Upper lobe of left lung (tissue), 6 donors: ENCODE measurements around the gene HERC3. TPM values are rescaled to one million over a fixed set of nuclear protein-coding genes. Genes with fewer than 3 reads are reported as not detected.

ENCODE experiments used
- ATAC-seq, 2 donors: fragments of 200-7000 bp; cut with Tn5 transposase; one replicate each; pipeline ENCODE4 v1.9.1; 2022; ENCODE audit warnings: mild to moderate bottlenecking in 2 of 2, moderate library complexity in 2 of 2; ENCODE audit not compliant: low FRiP score in 2 of 2
- DNase-seq, 2 donors: peaks; one replicate each; pipeline ENCODE4 v3.0.0-alpha.2; 2019 to 2020
- H3K27ac ChIP-seq, 4 donors: fragments of 200-600 bp; sonication (generic); one replicate each; pipeline ENCODE4 v1.5.1; 2016 to 2019
- H3K27me3 ChIP-seq, 4 donors: fragments of 200-600 bp; sonication (generic); one replicate each; pipeline ENCODE4 v1.5.1; 2017 to 2019
- H3K36me3 ChIP-seq, 4 donors: fragments of 200-600 bp; sonication (generic); one replicate each; pipeline ENCODE4 v1.5.1; 2016 to 2019
- H3K4me1 ChIP-seq, 4 donors: fragments of 200-600 bp; sonication (generic); one replicate each; pipeline ENCODE4 v1.5.1; 2018 to 2019
- H3K4me3 ChIP-seq, 4 donors: fragments of 200-600 bp; sonication (generic); one replicate each; pipeline ENCODE4 v1.5.1; 2017 to 2019; ENCODE audit warnings: mild to moderate bottlenecking in 2 of 4, moderate library complexity in 1 of 4
- H3K9me3 ChIP-seq, 4 donors: fragments of 200-600 bp; sonication (generic); one replicate each; pipeline ENCODE4 v1.5.1; 2018 to 2019
- CTCF ChIP-seq, 6 experiments: fragments of 450-650 bp in 4 of 6; fragments of 200-600 bp in 2 of 6; sonication (generic) in 2 of 6; IDR thresholded peaks; one replicate each; pipeline ENCODE4 v1.5.1; 2016 to 2019; ENCODE audit warnings: antibody characterized with exemption in 6 of 6
- EP300 ChIP-seq, 4 donors: sonication (generic); formaldehyde crosslinking; IDR thresholded peaks; one replicate each; pipeline ENCODE4 v1.5.1; 2017; ENCODE audit warnings: antibody characterized with exemption in 4 of 4, control low read depth in 2 of 4
- POLR2A ChIP-seq, 4 donors: fragments of 450-650 bp; IDR thresholded peaks; one replicate each; pipeline ENCODE4 v1.5.1; 2016 to 2017; ENCODE audit warnings: antibody characterized with exemption in 4 of 4, mild to moderate bottlenecking in 2 of 4
- POLR2AphosphoS5 ChIP-seq, 2 donors: sonication (generic); formaldehyde crosslinking; IDR thresholded peaks; one replicate each; pipeline ENCODE4 v1.5.1; 2017; ENCODE audit warnings: antibody characterized with exemption in 2 of 2
- WGBS, 2 donors: methylation state at CpG; one replicate each; pipeline ENCODE4 v1.1.5; 2017 to 2018; 5-methylcytosine and 5-hydroxymethylcytosine counted together
- total RNA-seq, 6 donors: library from RNA; depleted of rRNA in 4 of 6; stranded (reverse); fragments of >200 nt in 4 of 6; gene quantifications; one replicate each; pipeline versions ENCODE4 v1.1.0 to v1.2.1, GENCODE V29; 2016 to 2021
- donor health status: DM: no; HTN: no; CAD: no; lungs with moderate emphysema.
- donor health status: DM: no; HTN: yes; CAD: no; lungs with severe emphysema.

The HERC3 gene
- total RNA-seq: 100 to 1,000 TPM in 1 of 6 donors, 10 to 100 TPM in 5; 37.5 to 103 (median 49.7) TPM

DNA sequence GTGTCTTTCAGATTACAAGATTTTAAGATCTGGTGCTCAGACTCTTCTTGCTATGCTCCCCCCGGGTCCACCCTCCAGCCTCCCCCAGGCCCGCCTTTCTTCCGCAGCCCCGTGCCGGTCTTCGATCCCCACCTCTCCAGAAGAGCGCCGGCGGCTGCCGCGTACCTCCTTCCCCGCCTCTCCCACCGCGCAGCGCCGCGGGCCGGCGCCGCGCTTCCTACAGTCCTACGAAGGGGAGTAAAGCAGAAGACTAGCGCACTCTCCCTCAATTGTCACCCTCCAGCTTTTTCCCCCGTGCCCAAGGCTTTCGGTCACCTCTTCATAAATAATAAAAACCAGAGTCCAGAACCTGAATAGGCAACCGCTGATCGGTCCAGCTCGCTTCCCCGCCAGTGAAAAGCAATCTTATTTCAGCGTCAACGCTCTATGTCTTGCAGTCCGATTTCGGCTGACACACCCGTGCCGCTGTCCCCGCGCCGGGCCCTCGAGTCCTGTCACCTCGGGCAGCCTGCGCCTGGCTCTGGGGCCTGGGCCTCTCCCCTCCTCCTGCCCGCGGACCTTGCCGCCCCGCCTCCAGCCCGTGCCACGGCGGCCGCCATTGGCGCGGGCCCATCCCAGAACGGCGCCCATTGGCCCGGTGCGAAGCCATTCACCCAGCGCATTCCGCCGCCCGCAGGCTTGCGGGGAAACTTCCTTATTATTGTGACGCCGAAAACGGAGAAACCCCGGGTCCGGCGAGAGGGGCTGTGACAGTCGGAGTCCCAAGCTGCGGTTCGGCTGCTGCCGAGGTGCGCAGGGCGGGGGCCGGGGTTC lies at the start of gene HERC3:
Gene HERC3 (plus strand): TSS at position 694 of the 813 bp plus-strand sequence. CDS start 13,344 bp downstream, outside the sequence.
- 0% methylated on average over 37 to 64 of the region's 73 CpGs for WGBS, 2 donors
- TF ChIP-seq POLR2AphosphoS5 (IDR thresholded peaks at IDR 0.05) (peak; percentile 82 to 86), EP300 (IDR thresholded peaks at IDR 0.05) (no peak), POLR2A (IDR thresholded peaks at IDR 0.05) (peak in 3 of 4 donors; percentile 23 to 71 (median 40)), CTCF (IDR thresholded peaks at IDR 0.05) (peak in 4 of 6 experiments; percentile 25 to 41 (median 39))
- H3K9me3 ChIP-seq: no peaks in the 10 kb centered on the region
- H3K27ac ChIP-seq: peak within 1 kb of the TSS; percentile 94 to 97 (median 96)
- DNase-seq (peak; percentile 95 to 98), ATAC-seq (peak; percentile 99)
- H3K36me3 ChIP-seq: peaks cover 0 to 15% (median 3%) of the 10 kb centered on the region in 4 donors
- H3K4me3 ChIP-seq: peak within 1 kb of the TSS; percentile 83 to 97 (median 96)
- H3K4me1 ChIP-seq: peaks cover 10 to 29% (median 14%) of the 10 kb centered on the region in 4 donors
- no peaks in the 10 kb centered on the region for H3K27me3 ChIP-seq

DNA sequence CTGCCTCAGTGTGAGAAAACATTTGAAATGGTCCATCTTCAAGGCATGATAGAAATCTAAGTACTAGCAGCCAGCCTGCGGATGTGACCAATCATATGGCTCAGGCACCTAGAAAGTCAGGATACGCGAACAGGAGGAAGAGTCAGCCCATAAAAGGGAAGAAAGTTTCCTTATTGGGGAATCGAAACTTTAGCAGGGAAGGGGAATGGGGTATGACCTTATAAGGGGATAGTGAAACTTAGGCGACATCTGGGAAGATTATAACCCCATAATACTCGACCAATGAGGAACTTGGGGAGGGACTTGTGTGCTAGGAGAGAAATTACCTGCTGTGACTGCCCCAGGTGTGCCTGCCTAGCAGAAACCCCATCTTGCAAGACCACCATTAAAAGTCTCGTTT lies 42.5 kb upstream of the HERC3 start:
- DNase-seq: no peak
- no peaks in the 10 kb centered on the region for H3K9me3 ChIP-seq
- no peak overlapping the region for H3K4me3 ChIP-seq
- H3K36me3 ChIP-seq: no peaks in the 10 kb centered on the region
- ATAC-seq: no peak
- H3K27ac ChIP-seq: no peak overlapping the region
- no peaks in the 10 kb centered on the region for H3K27me3 ChIP-seq
- TF ChIP-seq CTCF (IDR thresholded peaks at IDR 0.05) (no peak), EP300 (IDR thresholded peaks at IDR 0.05) (no peak), POLR2AphosphoS5 (IDR thresholded peaks at IDR 0.05) (no peak), POLR2A (IDR thresholded peaks at IDR 0.05) (no peak)
- whole genome bisulfite sequencing, 2 donors: 82 to 88% methylated on average over 7 of the region's 7 CpGs
- no peaks in the 10 kb centered on the region for H3K4me1 ChIP-seq

- H3K9me3 ChIP-seq: no peaks in the 10 kb centered on the region
- TF ChIP-seq CTCF (IDR thresholded peaks at IDR 0.05): no peak
- TF ChIP-seq EP300 (IDR thresholded peaks at IDR 0.05): no peak
- no peak for TF ChIP-seq POLR2AphosphoS5 (IDR thresholded peaks at IDR 0.05)
- no peak for TF ChIP-seq POLR2A (IDR thresholded peaks at IDR 0.05)
- 91 to 97% methylated on average over 1 of the region's 1 CpG for WGBS, 2 donors
- no peak overlapping the region for H3K27ac ChIP-seq
- ATAC-seq: no peak
- no peak for DNase-seq
- no peaks in the 10 kb centered on the region for H3K4me1 ChIP-seq
- no peak overlapping the region for H3K4me3 ChIP-seq
- H3K27me3 ChIP-seq: no peaks in the 10 kb centered on the region
- H3K36me3 ChIP-seq: no peaks in the 10 kb centered on the region
Measured at GRCh38 chr4:88567591-88567990, 24.7 kb upstream of the HERC3 start.

- TF ChIP-seq POLR2AphosphoS5 (IDR thresholded peaks at IDR 0.05) (no peak), POLR2A (IDR thresholded peaks at IDR 0.05) (no peak), CTCF (IDR thresholded peaks at IDR 0.05) (no peak), EP300 (IDR thresholded peaks at IDR 0.05) (no peak)
- Histone ChIP-seq H3K27me3 (no peaks in the 10 kb centered on the region), H3K4me1 (no peaks in the 10 kb centered on the region), H3K9me3 (no peaks in the 10 kb centered on the region), H3K36me3 (no peaks in the 10 kb centered on the region), H3K4me3 (no peak overlapping the region), H3K27ac (no peak overlapping the region)
- DNase-seq (no peak), ATAC-seq (no peak)
Measured at GRCh38 chr4:88570001-88570400, 22.3 kb upstream of the HERC3 start.
